CD8-positive, alpha-beta memory T cell (primary cell): ENCODE measurements around the gene FGFBP2. TPM values are rescaled to one million over a fixed set of nuclear protein-coding genes. Genes with fewer than 3 reads are reported as not detected.

Experiments used
- CTCF ChIA-PET: fragments of 350-600 bp; sonication (Branson Sonifier 250); formaldehyde crosslinking; loops from one replicate; lab custom pipeline; 2021; ENCODE audit warnings: antibody characterized with exemption; lab: Charles Lee
- POLR2A ChIA-PET: fragments of 350-600 bp; sonication (Branson Sonifier 250); formaldehyde crosslinking; loops from one replicate; lab custom pipeline; 2021; ENCODE audit warnings: antibody characterized with exemption; lab: Charles Lee
- DNase-seq, 5 donors: peaks; one replicate each; pipeline versions ENCODE4 v3.0.0 to v3.0.0-alpha.2; 2020 to 2022; ENCODE audit warnings: mixed read lengths in 1 of 5
- H3K27ac ChIP-seq: one replicate; pipeline ENCODE4 v1.7.0; 2013; ENCODE audit warnings: low read depth, mild to moderate bottlenecking, low read length, moderate library complexity
- H3K27me3 ChIP-seq: 2 replicates; pipeline ENCODE4 v1.7.0; 2013; ENCODE audit warnings: low read length, mild to moderate bottlenecking; ENCODE audit not compliant: insufficient read depth, poor library complexity, severe bottlenecking
- H3K36me3 ChIP-seq: 2 replicates; pipeline ENCODE4 v1.7.0; 2013; ENCODE audit warnings: mild to moderate bottlenecking, low read length, moderate library complexity; ENCODE audit not compliant: insufficient read depth
- H3K4me1 ChIP-seq: 2 replicates; pipeline ENCODE4 v1.7.0; 2013; ENCODE audit warnings: mild to moderate bottlenecking, low read length, moderate library complexity; ENCODE audit not compliant: insufficient read depth
- H3K4me3 ChIP-seq: 2 replicates; pipeline ENCODE4 v1.7.0; 2013; ENCODE audit warnings: mild to moderate bottlenecking, low read length
- H3K9me3 ChIP-seq: 2 replicates; pipeline ENCODE4 v1.7.0; 2013; ENCODE audit warnings: mild to moderate bottlenecking, low read length
- H3K27ac Mint-ChIP-seq, 8 donors: one replicate each; pipeline ENCODE4 v1.8.0; 2020 to 2021; ENCODE audit warnings: mixed read lengths in 8 of 8, mild to moderate bottlenecking in 6 of 8, inconsistent platforms in 3 of 8, moderate library complexity in 3 of 8
- H3K27me3 Mint-ChIP-seq, 2 donors: one replicate each; pipeline ENCODE4 v1.8.0; 2020 to 2021; ENCODE audit warnings: mixed read lengths in 2 of 2, mild to moderate bottlenecking in 1 of 2, moderate library complexity in 1 of 2
- H3K36me3 Mint-ChIP-seq, 3 donors: one replicate each; pipeline ENCODE4 v1.8.0; 2020 to 2021; ENCODE audit warnings: mixed read lengths in 3 of 3, inconsistent platforms in 1 of 3, mild to moderate bottlenecking in 1 of 3
- H3K4me1 Mint-ChIP-seq, 3 donors: one replicate each; pipeline ENCODE4 v1.8.0; 2020 to 2021; ENCODE audit warnings: mixed read lengths in 3 of 3, inconsistent platforms in 1 of 3, mild to moderate bottlenecking in 1 of 3
- H3K4me3 Mint-ChIP-seq, 7 donors: one replicate each; pipeline ENCODE4 v1.8.0; 2020 to 2021; ENCODE audit warnings: mixed read lengths in 7 of 7, mild to moderate bottlenecking in 6 of 7, moderate library complexity in 4 of 7, inconsistent platforms in 2 of 7
- H3K9me3 Mint-ChIP-seq, 5 donors: one replicate each; pipeline ENCODE4 v1.8.0; 2020 to 2022; ENCODE audit warnings: mixed read lengths in 5 of 5, mild to moderate bottlenecking in 3 of 5, moderate library complexity in 2 of 5, inconsistent platforms in 1 of 5
- polyA plus RNA-seq: library from polyadenylated mRNA; unstranded; fragments of 300-500 nt; fragmentation: Illumina TruSeq; gene quantifications from one replicate; pipeline ENCODE4 v1.2.3, GENCODE V29; 2021
- total RNA-seq, 2 experiments: library from RNA; stranded (reverse); gene quantifications; one replicate each; pipeline ENCODE4 v1.2.3, GENCODE V29; 2021

FGFBP2 gene, protein sequence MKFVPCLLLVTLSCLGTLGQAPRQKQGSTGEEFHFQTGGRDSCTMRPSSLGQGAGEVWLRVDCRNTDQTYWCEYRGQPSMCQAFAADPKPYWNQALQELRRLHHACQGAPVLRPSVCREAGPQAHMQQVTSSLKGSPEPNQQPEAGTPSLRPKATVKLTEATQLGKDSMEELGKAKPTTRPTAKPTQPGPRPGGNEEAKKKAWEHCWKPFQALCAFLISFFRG
- total RNA-seq (1 to 10 TPM; 3.5 TPM), polyA plus RNA-seq (99.3 TPM)

DNA sequence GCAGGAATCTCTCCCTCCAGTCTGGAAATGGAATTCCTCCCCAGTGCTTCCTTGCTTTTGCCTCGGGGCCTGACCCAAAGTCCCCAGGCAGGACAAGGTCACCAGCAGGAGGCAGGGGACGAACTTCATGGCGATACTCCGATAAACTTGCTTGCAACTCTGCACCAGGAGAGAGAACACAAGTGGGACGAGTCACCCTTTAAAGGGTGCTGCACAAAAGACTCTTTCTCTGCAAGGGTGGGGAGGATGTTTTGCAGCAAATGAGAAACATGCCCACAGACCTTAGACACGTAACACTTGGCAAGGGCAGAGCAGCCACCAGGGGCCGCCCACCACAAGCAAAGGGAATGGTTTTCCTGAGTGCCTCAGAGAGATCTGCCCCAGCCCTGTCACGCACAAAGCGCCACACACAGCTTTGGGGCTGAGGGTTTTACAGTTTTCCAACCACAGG is at the start of gene FGFBP2:
Gene FGFBP2 (minus strand): TSS at position 175 of the 451 bp plus-strand sequence. CDS start 46 bp downstream, at position 129.
- Histone ChIP-seq H3K4me3 (peak within 1 kb of the TSS; percentile 26), H3K36me3 (no peaks in the 10 kb centered on the region), H3K27me3 (no peaks in the 10 kb centered on the region), H3K4me1 (peaks cover 20% of the 10 kb centered on the region), H3K9me3 (no peaks in the 10 kb centered on the region), H3K27ac (peak within 1 kb of the TSS; percentile 58)
- Mint-ChIP-seq H3K4me1 (peaks cover 35 to 43% (median 35%) of the 10 kb centered on the region in 3 donors), H3K36me3 (no peaks in the 10 kb centered on the region), H3K27ac (peak within 1 kb of the TSS; percentile 78 to 95 (median 89)), H3K4me3 (peak within 1 kb of the TSS; percentile 71 to 90 (median 81)), H3K9me3 (peaks cover 0 to 7% (median 0%) of the 10 kb centered on the region in 5 donors), H3K27me3 (peaks cover 11 to 14% of the 10 kb centered on the region in 2 donors)
- ChIA-PET CTCF (interaction anchor here (0.8 to 2.7 kb wide), 5 partner anchors 11 to 246 kb away, joined by 3 to 13 read pairs (median 5); no protein-coding TSS in a partner anchor), POLR2A (no interaction called here)
- DNase-seq, result peak; percentile 21 to 80 (median 64)

- Histone ChIP-seq H3K27ac (no peak overlapping the region), H3K4me3 (no peak overlapping the region), H3K36me3 (no peaks in the 10 kb centered on the region), H3K4me1 (no peaks in the 10 kb centered on the region), H3K9me3 (no peaks in the 10 kb centered on the region), H3K27me3 (no peaks in the 10 kb centered on the region)
- H3K27me3 Mint-ChIP-seq, result peaks cover 10 to 41% of the 10 kb centered on the region in 2 donors
- CTCF ChIA-PET, result no interaction called here
- H3K36me3 Mint-ChIP-seq, result no peaks in the 10 kb centered on the region
- H3K4me1 Mint-ChIP-seq, result no peaks in the 10 kb centered on the region
- no peaks in the 10 kb centered on the region for H3K9me3 Mint-ChIP-seq
- no peak overlapping the region for H3K4me3 Mint-ChIP-seq
- POLR2A ChIA-PET, result no interaction called here
- H3K27ac Mint-ChIP-seq, result no peak overlapping the region
- no peak for DNase-seq
Observed at GRCh38 chr4:16011173-16011572, 48.2 kb upstream of the FGFBP2 start.

- ChIA-PET POLR2A (no interaction called here), CTCF (no interaction called here)
- Mint-ChIP-seq H3K27me3 (peaks cover 14 to 44% of the 10 kb centered on the region in 2 donors), H3K4me3 (no peak overlapping the region), H3K27ac (no peak overlapping the region), H3K36me3 (no peaks in the 10 kb centered on the region), H3K4me1 (no peaks in the 10 kb centered on the region), H3K9me3 (no peaks in the 10 kb centered on the region)
- no peaks in the 10 kb centered on the region for H3K27me3 ChIP-seq
- no peak overlapping the region for H3K4me3 ChIP-seq
- no peaks in the 10 kb centered on the region for H3K9me3 ChIP-seq
- no peak for DNase-seq
- no peaks in the 10 kb centered on the region for H3K36me3 ChIP-seq
- no peaks in the 10 kb centered on the region for H3K4me1 ChIP-seq
- no peak overlapping the region for H3K27ac ChIP-seq
Observed at GRCh38 chr4:16009153-16009552, 46.2 kb upstream of the FGFBP2 start.

DNA sequence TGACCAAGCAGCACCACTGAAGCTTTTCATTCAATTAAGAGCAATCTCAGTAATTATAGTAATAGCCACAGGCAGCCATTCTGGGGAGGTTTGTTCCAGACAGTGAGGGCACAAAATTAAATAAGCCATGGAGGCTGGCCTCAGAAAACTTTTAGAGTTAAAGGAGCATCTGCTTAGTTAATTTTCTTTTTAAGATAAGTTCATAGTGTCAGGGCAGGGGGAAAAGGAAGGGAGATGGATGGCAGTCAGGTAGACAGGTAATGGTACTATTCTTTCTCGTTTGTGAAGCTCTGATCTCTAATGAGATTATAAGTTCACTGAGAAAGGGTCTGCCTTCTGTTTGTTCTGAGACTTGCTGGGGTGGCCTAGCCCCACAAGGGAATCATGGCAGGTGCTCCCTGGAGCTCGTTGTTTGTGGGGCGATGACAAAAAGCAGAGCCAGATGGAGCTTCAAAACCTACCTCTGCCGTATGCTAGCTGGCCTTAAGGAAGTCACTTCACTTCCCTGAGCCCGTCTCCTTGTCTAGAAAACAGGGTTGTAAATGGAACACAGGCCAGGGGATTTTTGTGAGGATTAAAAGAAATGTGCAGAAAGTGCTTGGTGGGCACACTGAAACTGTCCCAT is 44.6 kb upstream of the FGFBP2 start:
- H3K27me3 Mint-ChIP-seq, result peaks cover 11 to 40% of the 10 kb centered on the region in 2 donors
- Histone ChIP-seq H3K9me3 (no peaks in the 10 kb centered on the region), H3K36me3 (no peaks in the 10 kb centered on the region), H3K4me1 (no peaks in the 10 kb centered on the region), H3K4me3 (no peak overlapping the region), H3K27ac (no peak overlapping the region), H3K27me3 (peaks cover 2% of the 10 kb centered on the region)
- H3K4me1 Mint-ChIP-seq, result no peaks in the 10 kb centered on the region
- H3K36me3 Mint-ChIP-seq, result no peaks in the 10 kb centered on the region
- ChIA-PET POLR2A (no interaction called here), CTCF (interaction anchor here (1.0 to 1.8 kb wide), 3 partner anchors 11 to 16 kb away, joined by 3 to 6 read pairs (median 3); no protein-coding TSS in a partner anchor)
- no peaks in the 10 kb centered on the region for H3K9me3 Mint-ChIP-seq
- no peak overlapping the region for H3K4me3 Mint-ChIP-seq
- no peak for DNase-seq
- peak overlapping the region in 1 of 8 donors; percentile 15 for H3K27ac Mint-ChIP-seq

DNA sequence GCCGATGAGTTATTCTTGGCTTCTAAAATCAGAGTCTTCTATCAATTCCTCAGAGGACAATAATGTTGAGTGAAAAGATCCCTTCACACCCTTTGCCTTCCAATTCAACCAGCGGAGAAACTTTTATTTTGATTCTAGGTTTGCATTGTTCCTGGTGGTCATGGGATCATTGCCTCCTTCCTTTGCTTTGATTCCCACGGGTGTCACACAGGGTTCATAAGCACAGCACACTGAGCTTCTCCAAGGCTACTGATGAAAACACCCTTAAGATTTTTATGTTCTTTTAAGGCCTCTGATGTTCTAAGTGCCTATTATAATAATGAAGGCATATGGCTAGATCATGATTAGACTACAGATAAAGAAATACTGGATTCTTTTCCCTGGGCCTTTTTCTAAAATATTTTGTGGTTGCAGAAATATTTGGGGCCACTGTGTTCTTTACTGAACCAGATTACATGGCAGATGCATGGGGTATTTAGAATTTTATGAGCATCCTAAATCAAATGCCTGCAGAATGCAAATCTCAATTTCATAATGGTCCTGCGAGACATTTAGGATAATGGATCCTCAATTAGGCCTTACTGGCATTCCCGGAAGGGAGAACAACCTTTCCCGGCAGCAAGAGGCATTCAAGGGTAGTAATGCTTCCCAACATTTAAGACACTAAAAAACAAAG is 43.9 kb upstream of the FGFBP2 start:
- Histone ChIP-seq H3K27ac (no peak overlapping the region), H3K27me3 (peaks cover 6% of the 10 kb centered on the region), H3K4me3 (no peak overlapping the region), H3K36me3 (no peaks in the 10 kb centered on the region), H3K9me3 (no peaks in the 10 kb centered on the region), H3K4me1 (no peaks in the 10 kb centered on the region)
- no peak overlapping the region for H3K27ac Mint-ChIP-seq
- H3K4me3 Mint-ChIP-seq, result no peak overlapping the region
- no peaks in the 10 kb centered on the region for H3K4me1 Mint-ChIP-seq
- no peaks in the 10 kb centered on the region for H3K36me3 Mint-ChIP-seq
- POLR2A ChIA-PET, result no interaction called here
- no peaks in the 10 kb centered on the region for H3K9me3 Mint-ChIP-seq
- CTCF ChIA-PET, result interaction anchor here (1.5 to 1.8 kb wide), 2 partner anchors 11 to 16 kb away, joined by 3 to 6 read pairs; no protein-coding TSS in a partner anchor
- no peak for DNase-seq
- peaks cover 11 to 36% of the 10 kb centered on the region in 2 donors for H3K27me3 Mint-ChIP-seq

- Mint-ChIP-seq H3K36me3 (no peaks in the 10 kb centered on the region), H3K27me3 (peaks cover 9 to 36% of the 10 kb centered on the region in 2 donors), H3K4me1 (no peaks in the 10 kb centered on the region), H3K4me3 (no peak overlapping the region), H3K27ac (no peak overlapping the region), H3K9me3 (no peaks in the 10 kb centered on the region)
- Histone ChIP-seq H3K27me3 (peaks cover 6% of the 10 kb centered on the region), H3K9me3 (no peaks in the 10 kb centered on the region), H3K27ac (no peak overlapping the region), H3K36me3 (no peaks in the 10 kb centered on the region), H3K4me3 (no peak overlapping the region), H3K4me1 (no peaks in the 10 kb centered on the region)
- ChIA-PET CTCF (interaction anchor here (0.9 kb wide), 1 partner anchor 200 kb away, joined by 3 read pairs; no protein-coding TSS in a partner anchor), POLR2A (no interaction called here)
- no peak for DNase-seq
Observed at GRCh38 chr4:16005676-16006075, 42.7 kb upstream of the FGFBP2 start.

DNA sequence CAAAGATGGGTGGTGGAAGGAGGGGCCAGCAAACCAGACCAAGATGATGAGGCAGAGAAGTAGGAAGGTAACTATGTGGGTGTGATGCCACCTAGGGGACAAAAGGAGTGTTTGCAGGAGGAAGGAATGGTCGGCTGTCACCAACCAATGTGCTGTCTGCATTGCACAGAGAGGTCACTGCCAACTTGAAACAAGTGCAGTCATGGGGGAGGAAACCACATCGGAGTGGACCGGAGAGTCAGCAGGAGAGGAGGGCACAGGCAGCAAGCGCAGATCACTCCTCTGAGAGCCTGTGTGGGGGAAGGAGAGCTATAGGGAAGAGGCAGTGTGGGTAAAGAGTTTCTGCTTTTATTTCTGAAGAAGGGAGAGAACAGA is 38.5 kb upstream of the FGFBP2 start:
- Mint-ChIP-seq H3K27me3 (peaks cover 7 to 10% of the 10 kb centered on the region in 2 donors), H3K9me3 (no peaks in the 10 kb centered on the region), H3K4me1 (no peaks in the 10 kb centered on the region), H3K36me3 (no peaks in the 10 kb centered on the region), H3K27ac (no peak overlapping the region), H3K4me3 (no peak overlapping the region)
- peak in 3 of 5 donors; percentile 41 to 60 (median 57) for DNase-seq
- Histone ChIP-seq H3K4me1 (no peaks in the 10 kb centered on the region), H3K27me3 (peaks cover 6% of the 10 kb centered on the region), H3K36me3 (no peaks in the 10 kb centered on the region), H3K27ac (no peak overlapping the region), H3K9me3 (no peaks in the 10 kb centered on the region), H3K4me3 (no peak overlapping the region)
- POLR2A ChIA-PET, result no interaction called here
- CTCF ChIA-PET, result interaction anchor here (0.7 to 2.6 kb wide), 9 partner anchors 9 to 267 kb away, joined by 3 to 19 read pairs (median 5); partner anchors contain the start of gene FGFBP2
